ENCODE measurements around the gene SCFD2.

DNA sequence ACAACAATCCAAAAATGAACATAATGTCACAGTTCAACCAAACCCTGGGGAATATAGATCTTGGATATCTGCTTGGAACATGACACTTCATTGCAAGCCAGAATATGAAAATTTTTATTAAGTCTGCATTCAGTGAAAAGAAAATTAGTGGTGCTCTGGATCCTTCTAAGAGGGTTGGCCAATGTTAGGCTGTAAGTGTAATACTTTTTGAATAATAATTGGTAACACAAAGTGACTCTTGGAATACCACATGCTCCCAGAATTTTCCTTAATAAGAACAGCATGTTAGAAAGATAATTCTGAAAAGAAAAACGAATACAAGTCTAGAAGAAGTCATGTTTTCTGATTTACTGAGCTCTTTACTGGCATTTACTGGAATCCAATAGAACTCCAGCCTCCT lies 328.0 kb downstream of the SCFD2 start:
- TF ChIP-seq, protein P1, sequence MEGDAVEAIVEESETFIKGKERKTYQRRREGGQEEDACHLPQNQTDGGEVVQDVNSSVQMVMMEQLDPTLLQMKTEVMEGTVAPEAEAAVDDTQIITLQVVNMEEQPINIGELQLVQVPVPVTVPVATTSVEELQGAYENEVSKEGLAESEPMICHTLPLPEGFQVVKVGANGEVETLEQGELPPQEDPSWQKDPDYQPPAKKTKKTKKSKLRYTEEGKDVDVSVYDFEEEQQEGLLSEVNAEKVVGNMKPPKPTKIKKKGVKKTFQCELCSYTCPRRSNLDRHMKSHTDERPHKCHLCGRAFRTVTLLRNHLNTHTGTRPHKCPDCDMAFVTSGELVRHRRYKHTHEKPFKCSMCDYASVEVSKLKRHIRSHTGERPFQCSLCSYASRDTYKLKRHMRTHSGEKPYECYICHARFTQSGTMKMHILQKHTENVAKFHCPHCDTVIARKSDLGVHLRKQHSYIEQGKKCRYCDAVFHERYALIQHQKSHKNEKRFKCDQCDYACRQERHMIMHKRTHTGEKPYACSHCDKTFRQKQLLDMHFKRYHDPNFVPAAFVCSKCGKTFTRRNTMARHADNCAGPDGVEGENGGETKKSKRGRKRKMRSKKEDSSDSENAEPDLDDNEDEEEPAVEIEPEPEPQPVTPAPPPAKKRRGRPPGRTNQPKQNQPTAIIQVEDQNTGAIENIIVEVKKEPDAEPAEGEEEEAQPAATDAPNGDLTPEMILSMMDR (IDR thresholded peaks at IDR 0.05; ENCODE audit: insufficient read depth, low read depth, low read length) = no peak
- no peak for TF ChIP-seq EZH2 (IDR thresholded peaks at IDR 0.05; ENCODE audit: insufficient read depth, low read length)

All from astrocyte (in vitro differentiated cells and primary cell).